RCC 7860 (cell line): ENCODE data around the gene AKR1C8.
"Not testable (repeated sequence)": the region's sequence is repeated elsewhere in the genome, so short reads cannot be mapped to it uniquely, and the experiment has no call there.

ENCODE experiments used
- DNase-seq: peaks from one replicate; pipeline ENCODE4 v3.0.0-alpha.2; 2015; ENCODE audit warnings: low spot score
- FAIRE-seq: peaks from 2 replicates; lab custom pipeline; 2012; peaks lifted over from hg19 to GRCh38; lab: Jason Lieb, UNC

AKR1C8 gene

GRCh38 chr10:5116621-5117020, 68.3 kb downstream of the AKR1C8 start:
- DNase-seq (no peak), FAIRE-seq (no peak)

- not testable (repeated sequence) for FAIRE-seq, DNase-seq
These were observed 75.1 kb downstream of the AKR1C8 start for GRCh38 chr10:5109861-5110260.

GRCh38 chr10:5108658-5109416, 76.1 kb downstream of the AKR1C8 start:
- FAIRE-seq (no peak), DNase-seq (no peak)

- no peak for DNase-seq
- no peak for FAIRE-seq
These were observed 77.0 kb downstream of the AKR1C8 start for GRCh38 chr10:5107860-5108526.

- no peak for DNase-seq
- FAIRE-seq = no peak
These were observed 78.4 kb downstream of the AKR1C8 start for GRCh38 chr10:5106553-5106952.

- DNase-seq (no peak), FAIRE-seq (no peak)
These were observed 79.3 kb downstream of the AKR1C8 start for GRCh38 chr10:5105626-5106025.
